Sigmoid colon (tissue), 4 donors: ENCODE data around the gene UGT1A10.
"Not testable (repeated sequence)": the region's sequence is repeated elsewhere in the genome, so short reads cannot be mapped to it uniquely, and the experiment has no call there.

Source experiments
- EP300 ChIP-seq, 4 donors: sonication (generic); formaldehyde crosslinking; IDR thresholded peaks; one replicate each; pipeline ENCODE4 v1.6.1; 2017; ENCODE audit warnings: antibody characterized with exemption in 4 of 4
- POLR2A ChIP-seq, 2 donors: fragments of 450-650 bp; IDR thresholded peaks; one replicate each; pipeline ENCODE4 v1.6.1; 2016; ENCODE audit warnings: antibody characterized with exemption in 2 of 2, mild to moderate bottlenecking in 2 of 2, moderate library complexity in 2 of 2
- POLR2AphosphoS5 ChIP-seq, 4 donors: sonication (generic); formaldehyde crosslinking; IDR thresholded peaks; one replicate each; pipeline ENCODE4 v1.6.1; 2017; ENCODE audit warnings: antibody characterized with exemption in 4 of 4
- TF ChIP-seq, protein P1 (sequence below), 4 experiments: fragments of 450-650 bp in 3 of 4; fragments of 200-600 bp in 1 of 4; IDR thresholded peaks; one replicate each; pipeline ENCODE4 v1.5.1; 2016 to 2019; ENCODE audit warnings: antibody characterized with exemption in 4 of 4, mild to moderate bottlenecking in 3 of 4, moderate library complexity in 2 of 4

GRCh38 chr2:233736868-233737653, 100.8 kb downstream of the UGT1A10 start:
- TF ChIP-seq, protein P1, sequence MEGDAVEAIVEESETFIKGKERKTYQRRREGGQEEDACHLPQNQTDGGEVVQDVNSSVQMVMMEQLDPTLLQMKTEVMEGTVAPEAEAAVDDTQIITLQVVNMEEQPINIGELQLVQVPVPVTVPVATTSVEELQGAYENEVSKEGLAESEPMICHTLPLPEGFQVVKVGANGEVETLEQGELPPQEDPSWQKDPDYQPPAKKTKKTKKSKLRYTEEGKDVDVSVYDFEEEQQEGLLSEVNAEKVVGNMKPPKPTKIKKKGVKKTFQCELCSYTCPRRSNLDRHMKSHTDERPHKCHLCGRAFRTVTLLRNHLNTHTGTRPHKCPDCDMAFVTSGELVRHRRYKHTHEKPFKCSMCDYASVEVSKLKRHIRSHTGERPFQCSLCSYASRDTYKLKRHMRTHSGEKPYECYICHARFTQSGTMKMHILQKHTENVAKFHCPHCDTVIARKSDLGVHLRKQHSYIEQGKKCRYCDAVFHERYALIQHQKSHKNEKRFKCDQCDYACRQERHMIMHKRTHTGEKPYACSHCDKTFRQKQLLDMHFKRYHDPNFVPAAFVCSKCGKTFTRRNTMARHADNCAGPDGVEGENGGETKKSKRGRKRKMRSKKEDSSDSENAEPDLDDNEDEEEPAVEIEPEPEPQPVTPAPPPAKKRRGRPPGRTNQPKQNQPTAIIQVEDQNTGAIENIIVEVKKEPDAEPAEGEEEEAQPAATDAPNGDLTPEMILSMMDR (IDR thresholded peaks at IDR 0.05): not testable (repeated sequence)
- not testable (repeated sequence) for TF ChIP-seq POLR2AphosphoS5, POLR2A, EP300 (IDR thresholded peaks at IDR 0.05)
